ENCODE measurements around the gene SPPL2B.

Gene SPPL2B

DNA sequence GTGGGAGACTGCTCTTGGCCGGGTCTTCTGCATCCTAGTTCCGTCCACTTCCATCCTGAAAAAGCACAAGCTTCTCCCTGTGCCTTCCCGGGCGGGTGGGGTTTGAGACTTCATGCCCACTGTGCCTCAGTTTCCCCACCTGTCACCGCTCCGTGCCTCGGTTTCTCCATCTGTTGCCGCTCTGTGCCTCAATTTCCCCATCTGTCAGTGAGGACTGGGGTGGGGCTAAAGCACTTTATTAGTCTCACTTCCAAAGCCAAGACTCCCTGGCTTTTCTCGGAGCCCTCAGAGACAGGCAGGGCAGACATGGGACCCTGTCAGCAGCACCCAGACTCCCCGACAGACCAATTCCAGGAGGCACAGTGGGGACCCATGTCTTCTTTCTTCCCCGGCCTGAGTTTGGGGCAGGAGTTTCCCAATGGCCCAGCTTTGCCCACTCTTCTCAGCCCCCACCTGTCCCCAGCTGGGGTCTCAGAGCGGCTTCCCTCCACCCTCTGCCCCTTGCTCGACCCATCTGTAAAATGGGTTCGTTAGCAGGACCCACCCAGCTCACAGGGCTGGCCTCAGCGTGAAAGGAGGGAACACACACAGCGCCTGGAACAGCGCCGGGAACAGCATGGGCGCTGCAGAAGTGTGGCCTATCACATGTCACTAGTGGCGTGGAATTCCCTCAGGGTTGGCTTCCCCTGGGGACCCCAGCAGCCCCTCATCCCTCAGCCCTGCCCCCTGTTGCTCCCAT, 41.9 kb upstream of the SPPL2B start:
- TF ChIP-seq, protein P1, sequence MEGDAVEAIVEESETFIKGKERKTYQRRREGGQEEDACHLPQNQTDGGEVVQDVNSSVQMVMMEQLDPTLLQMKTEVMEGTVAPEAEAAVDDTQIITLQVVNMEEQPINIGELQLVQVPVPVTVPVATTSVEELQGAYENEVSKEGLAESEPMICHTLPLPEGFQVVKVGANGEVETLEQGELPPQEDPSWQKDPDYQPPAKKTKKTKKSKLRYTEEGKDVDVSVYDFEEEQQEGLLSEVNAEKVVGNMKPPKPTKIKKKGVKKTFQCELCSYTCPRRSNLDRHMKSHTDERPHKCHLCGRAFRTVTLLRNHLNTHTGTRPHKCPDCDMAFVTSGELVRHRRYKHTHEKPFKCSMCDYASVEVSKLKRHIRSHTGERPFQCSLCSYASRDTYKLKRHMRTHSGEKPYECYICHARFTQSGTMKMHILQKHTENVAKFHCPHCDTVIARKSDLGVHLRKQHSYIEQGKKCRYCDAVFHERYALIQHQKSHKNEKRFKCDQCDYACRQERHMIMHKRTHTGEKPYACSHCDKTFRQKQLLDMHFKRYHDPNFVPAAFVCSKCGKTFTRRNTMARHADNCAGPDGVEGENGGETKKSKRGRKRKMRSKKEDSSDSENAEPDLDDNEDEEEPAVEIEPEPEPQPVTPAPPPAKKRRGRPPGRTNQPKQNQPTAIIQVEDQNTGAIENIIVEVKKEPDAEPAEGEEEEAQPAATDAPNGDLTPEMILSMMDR (IDR thresholded peaks at IDR 0.05; ENCODE audit: control insufficient read depth, extremely low read depth, insufficient read depth): no peak
- no peak for DNase-seq (ENCODE audit: low read depth)
- H3K4me3 ChIP-seq (ENCODE audit: low read depth, low read length): no peak overlapping the region

DNA sequence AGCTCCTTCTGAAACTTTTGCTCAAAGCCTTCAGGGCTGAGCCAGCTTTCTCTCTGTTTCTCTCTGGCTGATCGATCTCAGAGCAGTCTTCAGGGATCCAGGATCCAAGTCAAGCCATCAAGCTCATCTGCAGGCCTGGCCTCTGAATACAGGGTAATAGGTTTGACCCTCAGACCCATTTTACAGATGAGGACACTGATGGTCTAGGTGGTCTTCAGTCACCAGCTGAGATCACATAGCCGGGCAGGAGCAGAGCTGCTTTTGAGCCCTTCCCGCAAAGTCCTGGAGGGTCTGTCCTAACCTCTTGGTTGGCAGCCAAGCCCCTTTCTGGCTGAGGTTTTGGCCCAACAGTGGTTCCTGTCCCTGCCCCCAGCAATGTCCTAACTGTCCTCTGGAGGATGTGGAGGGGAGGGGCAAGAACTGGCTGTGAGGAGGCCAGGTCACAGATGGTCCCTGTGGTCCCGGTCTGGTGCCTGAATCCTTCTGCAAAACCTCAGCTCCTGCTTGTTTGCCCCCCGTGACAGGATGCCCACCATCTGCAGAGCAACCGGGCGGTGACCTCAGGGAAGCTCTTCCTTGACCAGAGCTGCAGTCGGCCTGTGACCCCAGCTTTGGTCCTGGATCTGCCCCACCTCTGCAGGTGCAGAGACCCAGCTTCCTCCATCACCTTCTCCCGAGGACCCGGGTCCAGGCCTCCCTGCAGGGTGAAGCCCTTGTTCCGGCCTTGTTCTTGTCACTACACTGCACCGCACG, 40.7 kb upstream of the SPPL2B start:
- TF ChIP-seq, protein P1 (IDR thresholded peaks at IDR 0.05; ENCODE audit: control insufficient read depth, extremely low read depth, insufficient read depth): no peak
- no peak for DNase-seq (ENCODE audit: low read depth)
- H3K4me3 ChIP-seq (ENCODE audit: low read depth, low read length): no peak overlapping the region

DNA sequence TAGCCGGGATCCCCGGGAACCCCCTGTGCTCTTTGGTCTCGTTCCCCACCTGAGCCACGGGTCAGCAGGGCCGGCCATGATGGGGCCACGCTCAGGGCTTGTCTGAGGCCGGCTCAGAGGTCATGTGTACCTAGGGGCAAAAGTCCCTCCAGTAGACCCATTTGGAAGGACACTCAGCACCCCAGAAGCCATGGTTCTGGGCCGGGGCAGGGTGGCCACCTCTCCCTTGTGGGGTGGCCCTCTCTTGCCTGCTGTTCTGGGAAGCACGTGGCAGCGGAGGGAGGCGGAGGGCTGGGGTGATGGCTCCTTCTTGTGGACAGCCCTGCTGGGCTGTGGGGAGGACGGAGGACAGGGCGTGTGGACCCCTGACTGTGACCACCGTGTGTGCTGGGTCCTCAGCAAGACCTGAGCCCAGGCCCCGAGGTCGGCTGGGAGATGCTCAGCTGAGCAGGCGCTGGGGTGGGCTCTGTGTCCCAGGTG, 40.1 kb upstream of the SPPL2B start:
- H3K4me3 ChIP-seq (ENCODE audit: low read depth, low read length): no peak overlapping the region
- TF ChIP-seq, protein P1 (IDR thresholded peaks at IDR 0.05; ENCODE audit: control insufficient read depth, extremely low read depth, insufficient read depth): no peak
- no peak for DNase-seq (ENCODE audit: low read depth)

DNA sequence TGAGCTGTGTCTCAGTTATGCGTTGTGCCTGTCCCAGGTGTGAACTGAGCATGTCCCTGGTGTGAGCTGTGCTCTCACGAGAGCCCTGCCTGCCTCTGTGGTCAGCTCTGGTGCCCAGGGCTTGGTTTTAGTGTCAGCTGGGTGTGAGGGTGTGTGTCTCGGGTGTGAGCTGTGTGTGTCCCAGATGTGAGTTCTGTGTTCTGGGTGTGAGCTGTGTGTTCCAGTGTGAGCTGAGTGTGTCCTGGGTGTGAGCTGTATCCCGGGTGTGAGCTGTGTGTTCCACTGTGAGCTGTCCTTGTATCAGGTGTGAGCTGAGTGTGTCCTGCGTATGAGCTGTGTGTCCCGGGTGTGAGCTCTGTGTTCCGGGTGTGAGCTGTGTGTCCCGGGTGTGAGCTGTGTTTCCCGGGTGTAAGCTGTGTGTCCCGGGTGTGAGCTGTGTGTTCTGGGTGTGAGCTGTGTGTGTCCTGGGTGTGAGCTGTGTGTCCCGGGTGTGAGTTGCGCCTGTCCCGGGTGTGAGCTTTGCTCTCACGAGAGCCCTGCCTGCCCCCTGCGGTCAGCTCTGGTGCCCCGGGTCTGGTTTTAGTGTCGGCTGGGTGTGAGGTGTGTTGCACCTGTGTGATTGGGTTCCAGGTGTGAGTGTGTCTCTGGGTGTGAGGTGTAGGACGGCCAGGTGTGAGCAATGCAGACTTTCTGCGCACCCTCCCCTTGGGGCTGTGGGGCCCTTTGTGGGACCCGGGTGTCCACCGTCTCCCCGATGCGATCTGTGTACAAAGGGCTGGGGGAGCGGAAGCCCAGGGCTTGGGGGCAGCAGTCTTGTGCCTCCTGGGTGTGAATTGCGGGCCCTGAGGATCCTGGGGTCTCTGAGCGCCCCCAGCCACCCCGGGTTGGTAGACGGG, 39.4 kb upstream of the SPPL2B start:
- no peak overlapping the region for H3K4me3 ChIP-seq (ENCODE audit: low read depth, low read length)
- TF ChIP-seq, protein P1 (IDR thresholded peaks at IDR 0.05; ENCODE audit: control insufficient read depth, extremely low read depth, insufficient read depth): no peak

DNA sequence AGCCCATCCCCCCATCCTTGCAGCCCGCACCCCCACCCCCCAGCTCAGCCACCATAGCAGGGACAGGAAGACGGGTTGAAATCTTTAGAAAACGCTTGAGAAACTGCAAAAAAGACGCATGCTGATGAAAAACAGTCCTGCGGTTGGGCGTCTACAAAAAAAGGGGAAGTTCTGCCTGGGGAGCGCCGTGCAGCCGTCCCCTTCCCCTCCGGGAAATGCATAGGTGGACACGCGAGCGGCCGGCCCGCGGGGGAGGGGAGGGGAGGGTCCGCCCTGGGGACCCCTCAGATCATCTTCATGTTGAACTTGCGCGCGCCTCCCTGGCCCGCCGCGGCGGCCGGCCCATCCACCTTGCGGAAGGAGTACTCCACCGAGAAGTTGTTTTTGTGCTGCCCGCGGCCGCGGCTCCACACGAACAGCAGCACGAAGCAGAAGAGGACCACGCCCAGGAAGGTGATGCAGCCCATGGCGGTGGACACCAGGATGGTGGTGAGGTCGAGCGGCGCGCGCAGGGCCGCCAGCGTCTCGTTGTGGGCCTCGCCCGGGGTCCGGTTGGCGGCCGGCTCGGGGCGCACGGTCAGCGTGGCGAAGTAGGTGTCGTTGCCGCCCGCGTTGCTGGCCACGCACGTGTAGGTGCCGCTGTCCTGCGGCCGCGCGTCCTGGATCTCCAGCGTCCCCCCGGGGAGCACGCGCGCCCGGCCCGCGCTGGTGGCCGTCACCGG, 38.6 kb upstream of the SPPL2B start:
- no peak overlapping the region for H3K4me3 ChIP-seq (ENCODE audit: low read depth, low read length)
- TF ChIP-seq, protein P1 (IDR thresholded peaks at IDR 0.05; ENCODE audit: control insufficient read depth, extremely low read depth, insufficient read depth): no peak
- no peak for DNase-seq (ENCODE audit: low read depth)

More for the DNA sequence above, 39.4 kb upstream of the SPPL2B start:
- no peak for DNase-seq (ENCODE audit: low read depth)

All from LNCaP clone FGC (cell line).